Keratinocyte (primary cell): ENCODE data around the gene CST7. TPM values are rescaled to one million over a fixed set of nuclear protein-coding genes. Genes with fewer than 3 reads are reported as not detected.
"Not testable (repeated sequence)": the region's sequence is repeated elsewhere in the genome, so short reads cannot be mapped to it uniquely, and the experiment has no call there.

Source experiments
- DNase-seq: peaks from one replicate; pipeline ENCODE4 v3.0.0-alpha.2; 2011; ENCODE audit warnings: low read depth, missing footprints, low spot score
- FAIRE-seq: peaks from 2 replicates; lab custom pipeline; 2011; peaks lifted over from hg19 to GRCh38; lab: Jason Lieb, UNC
- H2AFZ ChIP-seq: 2 replicates; pipeline ENCODE4 v1.6.0; 2012; ENCODE audit warnings: low read length, control low read depth, inconsistent platforms; ENCODE audit not compliant: control insufficient read depth
- H3K27ac ChIP-seq: 2 replicates; pipeline ENCODE4 v1.5.1; 2011; ENCODE audit warnings: low read length; ENCODE audit not compliant: control insufficient read depth, insufficient read depth
- H3K27me3 ChIP-seq: 3 replicates; pipeline ENCODE4 v1.6.0; 2011; ENCODE audit warnings: low read length; ENCODE audit not compliant: control insufficient read depth, insufficient read depth; ENCODE audit errors: extremely low read depth
- H3K36me3 ChIP-seq, 2 experiments: 2 replicates in 1 of 2; 3 replicates in 1 of 2; pipeline ENCODE4 v1.5.1; 2011; ENCODE audit warnings: low read length in 2 of 2, mild to moderate bottlenecking in 1 of 2; ENCODE audit not compliant: control insufficient read depth in 2 of 2, insufficient read depth in 2 of 2; ENCODE audit errors: extremely low read depth in 1 of 2
- H3K4me1 ChIP-seq: 3 replicates; pipeline ENCODE4 v1.5.1; 2011; ENCODE audit warnings: low read length; ENCODE audit not compliant: control insufficient read depth, insufficient read depth; ENCODE audit errors: extremely low read depth
- H3K4me2 ChIP-seq: 3 replicates; pipeline ENCODE4 v1.6.0; 2011; ENCODE audit warnings: low read depth, low read length; ENCODE audit not compliant: control insufficient read depth, insufficient read depth; ENCODE audit errors: extremely low read depth
- H3K4me3 ChIP-seq, 3 experiments: fragments of 200-600 bp in 1 of 3; sonication (generic) in 1 of 3; 2 replicates in 2 of 3; 3 replicates in 1 of 3; pipeline ENCODE4 v1.5.1; 2011 to 2016; ENCODE audit warnings: low read length in 3 of 3, mild to moderate bottlenecking in 3 of 3, control low read depth in 2 of 3, inconsistent platforms in 1 of 3, low read depth in 1 of 3, mixed read lengths in 1 of 3, mixed run types in 1 of 3, moderate library complexity in 1 of 3; ENCODE audit not compliant: control insufficient read depth in 2 of 3, insufficient read depth in 2 of 3; ENCODE audit errors: extremely low read depth in 1 of 3
- H3K79me2 ChIP-seq: 2 replicates; pipeline ENCODE4 v1.6.0; 2012; ENCODE audit warnings: low read length; ENCODE audit not compliant: control insufficient read depth, insufficient read depth
- H3K9ac ChIP-seq: 3 replicates; pipeline ENCODE4 v1.6.0; 2011; ENCODE audit warnings: low read length; ENCODE audit not compliant: control insufficient read depth, insufficient read depth; ENCODE audit errors: extremely low read depth
- H3K9me1 ChIP-seq: 3 replicates; pipeline ENCODE4 v1.6.0; 2011; ENCODE audit warnings: low read length; ENCODE audit not compliant: control insufficient read depth, insufficient read depth; ENCODE audit errors: extremely low read depth
- H3K9me3 ChIP-seq: 2 replicates; pipeline ENCODE4 v1.5.1; 2012; ENCODE audit warnings: low read depth, low read length; ENCODE audit not compliant: control insufficient read depth
- H4K20me1 ChIP-seq: 3 replicates; pipeline ENCODE4 v1.6.0; 2011; ENCODE audit warnings: low read length; ENCODE audit not compliant: control insufficient read depth, insufficient read depth; ENCODE audit errors: extremely low read depth
- EZH2 ChIP-seq: IDR thresholded peaks from one replicate; pipeline ENCODE4 v1.6.1; 2012; ENCODE audit warnings: inconsistent platforms, mild to moderate bottlenecking, low read length, moderate library complexity
- dilution Hi-C: fragments of 300-500 bp; cut with MboI; formaldehyde crosslinking; loops from one replicate; pipeline ENCODE4 v1.7.0; 2020; ENCODE audit warnings: low sequenced_read_pairs; ENCODE audit not compliant: extremely low pct_ligation_motif_present
- polyA plus RNA-seq, 5 experiments: library from polyadenylated mRNA; depleted of rRNA in 3 of 5; stranded (reverse) in 3 of 5; stranded (forward) in 1 of 5; unstranded in 1 of 5; fragments of >200 nt; gene quantifications; 1 replicate in 1 of 5; 2 replicates in 3 of 5; 3 replicates in 1 of 5; pipeline versions ENCODE4 v1.2.1 to v1.2.3, GENCODE V29; 2011 to 2012; ENCODE audit warnings: missing spikeins in 2 of 5, low read depth in 1 of 5, low replicate concordance in 1 of 5
- TF ChIP-seq, protein P1 (sequence below), 3 experiments: IDR thresholded peaks in 1 of 3; conservative IDR thresholded peaks in 1 of 3; optimal IDR thresholded peaks in 1 of 3; 2 replicates in 2 of 3; 3 replicates in 1 of 3; pipeline versions ENCODE3 to v1.5.1; 2011; ENCODE audit warnings: low read length in 3 of 3, mild to moderate bottlenecking in 3 of 3, moderate library complexity in 2 of 3, control low read depth in 1 of 3, inconsistent platforms in 1 of 3; ENCODE audit not compliant: insufficient read depth in 2 of 3; ENCODE audit errors: extremely low read depth in 1 of 3

CST7 gene
- polyA plus RNA-seq, 1 donor (not counting 4 experiments of a cell fraction or from before 2014, with no cell fraction given) = not detected

DNA sequence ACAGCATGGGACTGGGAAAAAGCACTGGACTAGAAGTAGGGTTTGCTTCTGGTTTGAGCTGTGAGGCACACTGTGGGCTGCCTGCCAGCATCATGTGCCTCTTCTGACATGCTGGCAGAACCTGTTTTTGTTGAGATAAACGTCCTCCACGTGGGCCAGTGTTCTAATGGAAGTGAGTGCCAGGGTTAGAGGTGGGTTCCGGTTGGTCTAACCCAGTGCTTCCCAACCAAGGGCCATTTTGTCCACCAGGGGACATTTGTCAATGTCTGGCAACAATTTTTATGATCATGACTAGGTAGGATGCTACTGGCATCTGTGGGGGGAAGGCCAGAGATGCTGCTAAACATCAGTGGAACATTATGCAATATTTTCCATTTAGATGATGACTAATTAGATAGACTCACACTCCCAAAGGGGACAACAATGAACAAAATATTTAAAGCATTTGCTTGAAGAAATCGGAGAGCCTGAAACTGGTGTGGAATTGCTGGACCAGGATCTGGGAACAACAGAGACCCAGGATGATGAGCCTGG lies 51.3 kb downstream of the CST7 start:
- FAIRE-seq (peak; percentile 95), DNase-seq (peak; percentile 48)
- no peak overlapping the region for H3K9ac ChIP-seq
- H3K4me1 ChIP-seq = peaks cover 15% of the 10 kb centered on the region
- dilution Hi-C loops = no loop called here
- peak overlapping the region; percentile 30 for H3K4me2 ChIP-seq
- no peaks in the 10 kb centered on the region for H4K20me1 ChIP-seq
- no peak for TF ChIP-seq EZH2
- TF ChIP-seq, protein P1, sequence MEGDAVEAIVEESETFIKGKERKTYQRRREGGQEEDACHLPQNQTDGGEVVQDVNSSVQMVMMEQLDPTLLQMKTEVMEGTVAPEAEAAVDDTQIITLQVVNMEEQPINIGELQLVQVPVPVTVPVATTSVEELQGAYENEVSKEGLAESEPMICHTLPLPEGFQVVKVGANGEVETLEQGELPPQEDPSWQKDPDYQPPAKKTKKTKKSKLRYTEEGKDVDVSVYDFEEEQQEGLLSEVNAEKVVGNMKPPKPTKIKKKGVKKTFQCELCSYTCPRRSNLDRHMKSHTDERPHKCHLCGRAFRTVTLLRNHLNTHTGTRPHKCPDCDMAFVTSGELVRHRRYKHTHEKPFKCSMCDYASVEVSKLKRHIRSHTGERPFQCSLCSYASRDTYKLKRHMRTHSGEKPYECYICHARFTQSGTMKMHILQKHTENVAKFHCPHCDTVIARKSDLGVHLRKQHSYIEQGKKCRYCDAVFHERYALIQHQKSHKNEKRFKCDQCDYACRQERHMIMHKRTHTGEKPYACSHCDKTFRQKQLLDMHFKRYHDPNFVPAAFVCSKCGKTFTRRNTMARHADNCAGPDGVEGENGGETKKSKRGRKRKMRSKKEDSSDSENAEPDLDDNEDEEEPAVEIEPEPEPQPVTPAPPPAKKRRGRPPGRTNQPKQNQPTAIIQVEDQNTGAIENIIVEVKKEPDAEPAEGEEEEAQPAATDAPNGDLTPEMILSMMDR (optimal IDR thresholded peaks at IDR 0.05 in 1 of 3, IDR thresholded peaks at IDR 0.05 in 1 of 3, conservative IDR thresholded peaks at IDR 0.05 in 1 of 3; ENCODE audit: extremely low read depth in 1 of 3, insufficient read depth in 2 of 3, low read length in 3 of 3) = peak in 2 of 3 experiments; percentile 19 to 24
- peaks cover 7% of the 10 kb centered on the region for H3K27me3 ChIP-seq
- no peaks in the 10 kb centered on the region for H3K9me3 ChIP-seq
- no peak overlapping the region for H3K4me3 ChIP-seq
- H2AFZ ChIP-seq = no peak overlapping the region
- peak overlapping the region; percentile 10 for H3K27ac ChIP-seq
- H3K79me2 ChIP-seq = no peaks in the 10 kb centered on the region
- H3K9me1 ChIP-seq = no peaks in the 10 kb centered on the region
- no peaks in the 10 kb centered on the region for H3K36me3 ChIP-seq

DNA sequence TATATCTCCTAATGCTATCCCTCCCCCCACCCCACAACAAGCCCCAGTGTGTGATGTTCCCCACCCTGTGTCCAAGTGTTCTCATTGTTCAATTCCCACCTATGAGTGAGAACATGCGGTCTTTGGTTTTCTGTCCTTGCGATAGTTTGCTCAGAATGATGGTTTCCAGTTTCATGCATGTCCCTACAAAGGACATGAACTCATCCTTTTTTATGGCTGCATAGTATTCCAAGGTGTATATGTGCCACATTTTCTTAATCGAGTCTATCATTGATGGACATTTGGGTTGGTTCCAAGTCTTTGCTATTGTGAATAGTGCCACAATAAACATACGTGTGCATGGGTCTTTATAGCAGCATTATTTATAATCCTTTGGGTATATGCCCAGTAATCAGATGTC lies 52.3 kb downstream of the CST7 start:
- H3K9me3 ChIP-seq, H3K9me1 ChIP-seq, H3K27me3 ChIP-seq, H3K4me3 ChIP-seq, H2AFZ ChIP-seq, H3K4me2 ChIP-seq, H3K79me2 ChIP-seq, dilution Hi-C loops, H4K20me1 ChIP-seq, H3K27ac ChIP-seq, H3K9ac ChIP-seq, H3K36me3 ChIP-seq, DNase-seq, FAIRE-seq: not testable (repeated sequence)
- H3K4me1 ChIP-seq = peaks cover 15% of the 10 kb centered on the region

DNA sequence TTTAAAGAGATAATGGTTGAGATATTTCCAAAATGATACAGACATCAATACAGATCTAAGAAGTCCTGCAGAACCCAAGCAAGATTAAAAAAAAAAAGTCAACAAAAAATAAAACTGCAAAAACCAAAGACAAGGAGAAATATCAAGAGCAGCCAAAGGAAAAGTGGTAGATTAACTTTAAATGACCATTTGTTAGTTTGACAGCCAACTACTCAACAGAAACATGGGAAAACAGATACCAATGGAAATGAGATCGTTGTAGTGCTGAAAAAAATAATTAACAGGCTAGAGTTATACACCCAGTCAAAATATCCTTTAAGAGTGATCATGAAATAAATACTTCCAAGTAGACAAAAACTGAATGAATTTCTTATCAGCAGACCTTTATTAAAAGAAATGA lies 53.9 kb downstream of the CST7 start:
- no peak for TF ChIP-seq EZH2
- TF ChIP-seq, protein P1 (optimal IDR thresholded peaks at IDR 0.05 in 1 of 3, IDR thresholded peaks at IDR 0.05 in 1 of 3, conservative IDR thresholded peaks at IDR 0.05 in 1 of 3; ENCODE audit: extremely low read depth in 1 of 3, insufficient read depth in 2 of 3, low read length in 3 of 3) = no peak
- H3K9me3 ChIP-seq = no peaks in the 10 kb centered on the region
- H3K4me3 ChIP-seq = no peak overlapping the region
- no peak overlapping the region for H2AFZ ChIP-seq
- H3K27me3 ChIP-seq = peaks cover 6% of the 10 kb centered on the region
- no peak overlapping the region for H3K27ac ChIP-seq
- no peaks in the 10 kb centered on the region for H4K20me1 ChIP-seq
- no peaks in the 10 kb centered on the region for H3K9me1 ChIP-seq
- DNase-seq (no peak), FAIRE-seq (no peak)
- no peaks in the 10 kb centered on the region for H3K79me2 ChIP-seq
- no peaks in the 10 kb centered on the region for H3K36me3 ChIP-seq
- no peak overlapping the region for H3K4me2 ChIP-seq
- H3K9ac ChIP-seq = no peak overlapping the region
- peaks cover 15% of the 10 kb centered on the region for H3K4me1 ChIP-seq
- dilution Hi-C loops = no loop called here
